HepG2 (cell line): ENCODE results near the gene PLA1A. TPM values are rescaled to one million over a fixed set of nuclear protein-coding genes. Genes with fewer than 3 reads are reported as not detected.

Experiments used
- CENPBD1 ChIP-seq: sonication (generic); formaldehyde crosslinking; IDR thresholded peaks from 2 replicates; pipeline ENCODE4 v1.8.0; 2022; ENCODE audit warnings: missing genetic modification reagents, low read depth, mild to moderate bottlenecking, borderline replicate concordance
- CREB1 ChIP-seq, 2 experiments: fragments of 450-650 bp in 1 of 2; IDR thresholded peaks; 2 replicates each; pipeline ENCODE4 v1.6.1; 2016 to 2017; ENCODE audit warnings: control low read depth in 1 of 2, mild to moderate bottlenecking in 1 of 2, missing compliant biosample characterization in 1 of 2, missing genetic modification characterization in 1 of 2
- EHMT2 ChIP-seq: fragments of 200-600 bp; sonication (generic); IDR thresholded peaks from 2 replicates; pipeline ENCODE4 v1.7.0; 2017; ENCODE audit warnings: antibody characterized with exemption, low read depth, low read length, borderline replicate concordance
- HDAC1 ChIP-seq: sonication (generic); formaldehyde crosslinking; IDR thresholded peaks from 2 replicates; pipeline ENCODE4 v1.5.1; 2020; ENCODE audit warnings: mild to moderate bottlenecking, missing genetic modification reagents
- HIC2 ChIP-seq: sonication (generic); formaldehyde crosslinking; IDR thresholded peaks from 2 replicates; pipeline ENCODE4 v1.9.0; 2022; ENCODE audit warnings: low read depth, missing genetic modification reagents
- IRF2 ChIP-seq: IDR thresholded peaks from 2 replicates; pipeline ENCODE4 v1.6.1; 2018; ENCODE audit warnings: missing genetic modification reagents, missing compliant biosample characterization
- MAFK ChIP-seq, 2 experiments: IDR thresholded peaks in 1 of 2; conservative IDR thresholded peaks in 1 of 2; 2 replicates each; pipeline ENCODE4 v1.6.1; 2011; ENCODE audit warnings: improper control_type of control experiment in 2 of 2, low read length in 2 of 2
- MBD4 ChIP-seq: IDR thresholded peaks from 2 replicates; pipeline ENCODE4 v1.6.1; 2012; ENCODE audit warnings: low read length, inconsistent platforms, borderline replicate concordance
- MED1 ChIP-seq: sonication (generic); formaldehyde crosslinking; IDR thresholded peaks from 2 replicates; pipeline ENCODE4 v1.4.0; 2020; ENCODE audit warnings: missing genetic modification reagents
- SAFB2 ChIP-seq: sonication (generic); formaldehyde crosslinking; IDR thresholded peaks from 2 replicates; pipeline ENCODE4 v1.5.1; 2020; ENCODE audit warnings: missing genetic modification reagents, low read depth, mild to moderate bottlenecking, borderline replicate concordance
- SALL1 ChIP-seq: sonication (generic); formaldehyde crosslinking; IDR thresholded peaks from 2 replicates; pipeline ENCODE4 v1.8.0; 2022; ENCODE audit warnings: mild to moderate bottlenecking, missing genetic modification reagents
- SMAD3 ChIP-seq: sonication (generic); formaldehyde crosslinking; IDR thresholded peaks from 2 replicates; pipeline ENCODE4 v1.4.0; 2020; ENCODE audit warnings: missing genetic modification reagents
- TFDP1 ChIP-seq: IDR thresholded peaks from 2 replicates; pipeline ENCODE4 v1.6.1; 2016; ENCODE audit warnings: missing compliant biosample characterization, missing genetic modification reagents, borderline replicate concordance
- ZBTB2 ChIP-seq: sonication (generic); formaldehyde crosslinking; IDR thresholded peaks from 2 replicates; pipeline ENCODE4 v1.8.0; 2022; ENCODE audit warnings: low read depth, missing genetic modification reagents
- ZFP41 ChIP-seq: sonication (generic); formaldehyde crosslinking; IDR thresholded peaks from 2 replicates; pipeline ENCODE4 v1.4.0; 2020; ENCODE audit warnings: mild to moderate bottlenecking, missing genetic modification reagents, borderline replicate concordance
- ZNF335 ChIP-seq: sonication (generic); formaldehyde crosslinking; IDR thresholded peaks from 2 replicates; pipeline ENCODE4 v1.4.0; 2020; ENCODE audit warnings: missing genetic modification reagents
- ZNF503 ChIP-seq: sonication (generic); formaldehyde crosslinking; IDR thresholded peaks from 2 replicates; pipeline ENCODE4 v1.4.0; 2020; ENCODE audit warnings: missing genetic modification reagents
- ZNF580 ChIP-seq: IDR thresholded peaks from 2 replicates; pipeline ENCODE4 v1.6.1; 2016; ENCODE audit warnings: low read depth, borderline replicate concordance
- ZNF747 ChIP-seq: sonication (generic); formaldehyde crosslinking; IDR thresholded peaks from 2 replicates; pipeline ENCODE4 v1.8.1; 2023; ENCODE audit warnings: missing genetic modification reagents, mild to moderate bottlenecking, borderline replicate concordance
- ZNF75D ChIP-seq: sonication (generic); formaldehyde crosslinking; IDR thresholded peaks from 2 replicates; pipeline ENCODE4 v1.8.1; 2023; ENCODE audit warnings: missing genetic modification reagents, mild to moderate bottlenecking, borderline replicate concordance
- ZNF775 ChIP-seq: sonication (generic); formaldehyde crosslinking; IDR thresholded peaks from 2 replicates; pipeline ENCODE4 v1.4.0; 2020; ENCODE audit warnings: missing genetic modification reagents, mild to moderate bottlenecking, moderate library complexity, borderline replicate concordance
- polyA plus RNA-seq, 8 experiments: library from polyadenylated mRNA; depleted of rRNA in 3 of 8; stranded (reverse) in 7 of 8; unstranded in 1 of 8; fragments of >200 nt; fragmentation: Illumina TruSeq in 4 of 8; extraction: Trizol in 4 of 8; gene quantifications; 2 replicates each; pipeline versions ENCODE4 v1.2.1 to v1.2.3, GENCODE V29; 2011 to 2016; ENCODE audit warnings: low read depth in 4 of 8, missing spikeins in 1 of 8, mixed read lengths in 1 of 8; ENCODE audit not compliant: insufficient read depth in 1 of 8
- total RNA-seq, 5 experiments: library from RNA; depleted of rRNA; stranded (reverse); fragments of >200 nt; fragmentation: Illumina TruSeq; extraction: Trizol; gene quantifications; 2 replicates each; pipeline ENCODE4 v1.2.3, GENCODE V29; 2016; ENCODE audit warnings: low read depth in 1 of 5

PLA1A gene
- total and polyA plus RNA-seq, 2 of the 13 experiments (the other 11 are each of a cell fraction or from before 2014, with no cell fraction given), result 0.11 to 0.18 TPM

GRCh38 chr3:119676771-119677640 is 79.3 kb downstream of the PLA1A start, which contains the start of gene COX17 (continued):
- TF ChIP-seq ZNF747 (CRISPR knock-in tag) (0 out of 2 replicates have a peak, but pooled peaks have one; percentile 61), ZNF503 (no peak), EHMT2 (no peak; the same call in 1 of the 2 replicates), SMAD3 (CRISPR knock-in tag) (peak; percentile 74; the same call in 1 of the 2 replicates), ZNF775 (CRISPR knock-in tag) (no peak), ZBTB2 (CRISPR knock-in tag) (0 out of 2 replicates have a peak, but pooled peaks have one; percentile 44), SALL1 (peak; percentile 69), SAFB2 (CRISPR knock-in tag) (no peak), CREB1 (IDR thresholded peaks at IDR 0.05) (0 out of 2 replicates have a peak, but pooled peaks have one; percentile 24), CREB1 (CRISPR knock-in tag; IDR thresholded peaks at IDR 0.05) (peak; percentile 54; the same call in 1 of the 2 replicates), CENPBD1 (CRISPR knock-in tag) (no peak), MED1 (peak; percentile 45), ZFP41 (CRISPR knock-in tag) (no peak), MAFK (conservative IDR thresholded peaks at IDR 0.05 in 1 of 2, IDR thresholded peaks at IDR 0.05 in 1 of 2; ENCODE audit: low read length in 2 of 2) (no peak), HDAC1 (CRISPR knock-in tag) (peak; percentile 66), TFDP1 (CRISPR knock-in tag) (peak; percentile 86; the same call in 1 of the 2 replicates), ZNF335 (CRISPR knock-in tag) (peak; percentile 54; the same call in 1 of the 2 replicates), IRF2 (CRISPR knock-in tag) (peak; percentile 57), HIC2 (no peak), ZNF580 (CRISPR knock-in tag) (peak; percentile 28; the same call in 1 of the 2 replicates), ZNF75D (no peak), MBD4 (no peak)
